H4 (cell line): ENCODE data around the gene ARHGAP45. TPM values are rescaled to one million over a fixed set of nuclear protein-coding genes. Genes with fewer than 3 reads are reported as not detected.

ENCODE experiments used
- DNase-seq: peaks from one replicate; pipeline ENCODE4 v3.0.0-alpha.2; 2015; ENCODE audit warnings: low spot score
- total RNA-seq: library from RNA; depleted of rRNA; stranded (reverse); fragments of >200 nt; shearing (Covaris generic); gene quantifications from 2 replicates; pipeline ENCODE4 v1.2.3, GENCODE V29; 2014

ARHGAP45 gene
- total RNA-seq, 1 experiment from 2014 or later, result 2.4 TPM

GRCh38 chr19:1085676-1086442 is 18.9 kb downstream of the ARHGAP45 start:
- no peak for DNase-seq

GRCh38 chr19:1086613-1087012 is 19.6 kb downstream of the ARHGAP45 start:
- DNase-seq, result no peak

GRCh38 chr19:1087813-1088415 is 20.9 kb downstream of the ARHGAP45 start:
- no peak for DNase-seq

DNA sequence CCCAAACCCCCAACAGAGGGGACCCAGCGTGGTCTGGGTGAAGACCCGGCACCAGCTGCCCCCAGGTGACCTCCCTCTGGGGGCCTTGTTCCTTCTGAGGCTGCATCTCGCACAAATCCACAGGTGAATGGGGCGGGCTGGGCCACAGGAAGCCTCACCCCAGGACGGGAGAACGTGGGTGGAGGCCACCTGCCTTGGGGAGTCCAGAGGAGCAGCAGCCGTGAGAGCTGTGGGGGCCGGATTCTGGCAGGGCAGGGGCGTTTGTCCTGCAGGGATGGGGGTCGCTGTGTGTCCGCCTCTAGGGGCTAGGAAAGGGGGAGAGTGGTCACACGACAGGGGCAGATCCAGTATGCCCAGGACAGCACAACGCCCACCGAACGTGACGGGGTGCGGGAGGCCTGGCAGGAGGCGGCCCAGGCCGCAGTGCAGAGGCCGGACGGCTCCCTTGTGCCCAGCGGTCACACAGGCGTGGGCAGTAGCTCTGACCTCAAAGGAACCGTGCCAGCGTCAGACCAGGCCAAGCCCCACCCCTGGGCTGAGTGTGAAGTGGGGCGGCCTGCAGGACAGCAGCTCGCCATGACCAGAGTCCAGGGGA is 21.5 kb downstream of the ARHGAP45 start:
- no peak for DNase-seq

DNA sequence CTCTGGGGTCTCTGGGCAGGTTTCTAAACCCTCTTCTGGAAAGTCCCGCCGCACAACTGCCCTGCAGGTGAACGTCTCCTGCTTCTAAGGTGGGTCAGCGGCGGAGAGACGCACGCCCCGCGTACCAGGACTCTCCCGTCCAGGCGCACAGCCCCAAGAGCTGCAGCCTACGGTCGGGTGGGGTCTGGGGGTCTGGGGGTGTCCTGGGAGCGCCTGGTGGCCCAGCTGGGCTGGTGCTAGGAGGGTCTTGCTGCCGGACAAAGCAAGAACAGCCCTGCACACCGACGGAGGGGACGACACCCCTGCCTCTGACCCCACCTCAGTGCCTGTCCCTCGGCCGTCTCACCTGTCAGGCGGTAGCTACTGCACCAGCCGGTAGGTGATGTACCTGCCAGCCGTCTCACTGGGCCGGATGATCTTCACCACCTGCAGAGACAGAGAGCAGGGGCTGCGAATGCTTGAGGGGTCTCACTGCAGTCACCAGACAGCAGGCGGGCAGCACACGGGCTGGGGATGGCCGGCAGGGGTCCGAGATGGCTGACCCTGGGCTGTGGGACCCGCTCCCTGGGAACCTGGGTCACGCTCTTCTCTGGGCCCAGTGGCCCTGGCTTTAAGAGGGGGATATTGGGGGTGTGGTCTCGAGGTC is 22.3 kb downstream of the ARHGAP45 start:
- DNase-seq, result no peak

DNA sequence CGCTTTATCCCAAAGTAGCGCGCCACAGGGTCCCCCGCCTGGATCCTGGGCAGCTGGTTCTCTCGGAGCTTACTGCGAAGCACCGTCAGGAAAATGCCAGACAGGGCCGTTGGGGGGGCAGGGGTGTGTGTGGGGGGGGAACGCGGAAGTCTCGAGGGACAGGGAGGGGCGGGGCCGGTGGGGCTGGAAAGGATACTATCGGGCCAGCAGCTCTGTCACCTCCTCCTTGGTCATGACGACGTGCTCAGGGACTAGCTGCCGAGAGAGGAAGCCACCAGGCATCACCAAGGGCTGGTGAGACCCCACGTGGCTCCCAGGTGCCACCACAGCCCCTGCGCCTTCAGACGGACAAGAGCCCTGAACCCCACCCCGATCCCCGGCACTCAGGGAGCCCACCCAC is 22.9 kb downstream of the ARHGAP45 start:
- no peak for DNase-seq

GRCh38 chr19:1090731-1091543 is 24.0 kb downstream of the ARHGAP45 start:
- no peak for DNase-seq

GRCh38 chr19:1091544-1092175 is 24.7 kb downstream of the ARHGAP45 start:
- no peak for DNase-seq

- no peak for DNase-seq
Observed at GRCh38 chr19:1093330-1093729, 26.4 kb downstream of the ARHGAP45 start.

DNA sequence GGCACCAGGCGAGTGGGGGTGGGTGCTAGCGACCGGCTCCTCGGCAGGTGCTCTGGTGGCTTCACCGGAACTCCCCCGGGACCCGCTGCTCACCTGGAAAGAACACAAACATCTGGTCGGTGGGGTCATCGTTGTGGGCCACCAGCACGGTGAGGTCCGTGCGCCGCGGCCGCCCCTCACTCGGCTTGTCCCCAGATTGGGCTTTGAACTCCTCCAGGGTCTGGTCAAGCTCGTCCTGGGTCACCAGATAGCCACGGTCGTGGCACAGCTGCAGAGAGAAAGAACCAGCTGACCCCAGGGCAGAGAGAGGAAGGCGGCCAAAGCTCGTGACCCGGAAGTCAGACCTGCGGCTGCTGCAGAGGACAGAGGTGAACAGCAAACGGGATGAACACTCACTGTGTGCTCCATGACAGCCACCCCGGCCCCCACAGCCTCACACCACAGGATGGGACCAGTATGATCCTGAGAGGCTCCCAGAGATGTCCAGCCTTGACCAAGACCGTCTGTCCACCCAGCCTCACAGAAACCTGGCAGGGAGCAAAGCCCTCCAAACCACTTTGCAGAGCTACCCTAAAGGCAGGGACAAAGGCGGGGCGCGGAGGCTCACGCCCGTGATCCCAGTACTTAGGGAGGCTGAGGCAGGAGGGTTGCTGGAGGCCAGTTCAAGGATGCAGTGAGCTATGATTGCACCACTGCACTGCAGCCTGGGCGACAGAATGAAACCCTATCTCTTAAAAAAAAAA is 27.0 kb downstream of the ARHGAP45 start:
- no peak for DNase-seq

- no peak for DNase-seq
Observed at GRCh38 chr19:1094655-1094977, 27.6 kb downstream of the ARHGAP45 start.

GRCh38 chr19:1094978-1095701 is 28.2 kb downstream of the ARHGAP45 start, which contains the start of gene POLR2E:
POLR2E (minus strand) TSS chr19:1095375; CDS start chr19:1095315, 60 bp downstream.
- peak; percentile 98 for DNase-seq

DNA sequence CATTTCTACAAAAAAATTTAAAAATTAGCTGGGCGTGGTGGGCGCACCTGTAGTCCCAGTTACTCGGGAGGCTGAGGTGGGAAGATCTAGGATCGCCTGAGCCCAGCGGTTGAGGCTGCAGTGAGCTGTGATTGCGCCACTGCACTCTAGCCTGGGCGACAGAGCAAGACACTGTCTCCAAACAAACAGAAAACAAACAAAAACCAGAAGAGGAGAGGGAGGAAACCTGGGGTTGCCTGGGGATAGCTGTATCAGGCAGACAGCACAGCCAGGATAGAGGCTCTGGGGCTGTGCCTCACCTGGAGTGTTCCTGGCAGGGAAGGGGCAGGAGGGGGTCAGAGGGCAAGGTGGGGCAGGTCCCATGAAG is 30.8 kb downstream of the ARHGAP45 start:
- DNase-seq, result no peak

GRCh38 chr19:1098177-1099051 is 31.4 kb downstream of the ARHGAP45 start:
- DNase-seq, result no peak

- DNase-seq, result no peak
Observed at GRCh38 chr19:1101337-1101698, 34.4 kb downstream of the ARHGAP45 start.

DNA sequence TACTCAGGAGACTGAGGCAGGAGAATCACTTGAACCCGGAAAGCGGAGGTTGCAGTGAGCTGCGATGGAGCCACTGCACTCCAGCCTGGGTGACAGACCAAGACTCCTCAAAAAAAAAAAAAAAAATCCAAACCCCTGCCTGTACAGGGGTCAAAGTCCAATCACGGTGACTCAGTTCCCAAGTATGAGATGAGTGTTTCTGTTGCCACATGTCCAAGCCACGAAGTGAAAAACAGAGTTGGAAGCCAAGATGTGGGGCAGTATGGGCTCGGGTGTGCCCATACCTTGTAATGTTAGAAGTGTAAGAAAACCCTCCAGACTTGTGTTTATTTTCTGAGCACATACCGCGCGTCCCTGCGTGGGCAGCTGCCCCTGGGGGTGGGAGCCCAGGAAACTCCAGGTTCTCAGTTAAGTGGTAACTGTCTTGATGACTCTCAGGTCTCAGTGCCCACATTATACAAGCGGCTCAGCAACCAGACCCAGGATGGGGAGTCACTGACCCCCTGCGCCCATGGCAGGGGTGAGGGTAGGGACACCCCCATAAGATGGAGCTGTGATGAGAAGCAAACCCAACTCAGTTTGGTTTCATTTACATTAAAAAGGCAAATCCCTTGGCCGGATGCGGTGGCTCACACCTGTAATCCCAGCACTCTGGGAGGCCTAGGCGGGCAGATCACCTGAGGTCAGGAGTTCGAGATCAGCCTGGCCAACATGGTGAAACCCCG is 35.6 kb downstream of the ARHGAP45 start:
- peak; percentile 98 for DNase-seq

DNA sequence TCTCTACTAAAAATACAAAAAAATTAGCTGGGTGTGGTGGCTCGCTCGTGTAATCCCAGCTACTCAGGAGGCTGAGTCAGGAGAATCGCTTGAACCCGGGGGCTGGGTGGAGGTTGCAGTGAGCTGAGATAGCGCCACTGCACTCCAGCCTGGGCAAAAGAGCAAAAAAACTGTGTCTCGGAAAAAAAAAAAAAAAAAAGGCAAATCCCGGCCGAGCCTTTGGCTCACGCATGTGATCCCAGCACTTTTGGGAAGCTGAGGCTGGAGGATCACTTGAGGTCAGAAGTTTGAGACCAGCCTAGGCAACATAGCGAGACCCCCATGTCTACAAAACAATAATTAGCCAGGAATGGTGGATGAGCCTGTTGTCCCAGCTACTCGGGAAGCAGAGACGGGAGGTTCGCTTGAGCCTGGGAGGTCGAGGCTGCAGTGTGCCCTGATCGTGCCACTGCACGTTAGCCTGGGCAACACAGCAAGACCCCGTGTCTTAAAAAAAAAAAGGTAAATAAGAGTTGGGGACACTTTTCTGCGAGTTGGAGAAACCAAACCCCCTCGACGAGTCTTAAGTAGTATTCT is 36.3 kb downstream of the ARHGAP45 start:
- DNase-seq, result no peak

- peak; percentile 98 for DNase-seq
Observed at GRCh38 chr19:1103708-1104310, 36.8 kb downstream of the ARHGAP45 start, which contains the start of gene GPX4. GPX4 (plus strand) TSS chr19:1103994; CDS start chr19:1104044, 50 bp downstream.
